Small intestine (tissue), 7 donors: ENCODE results near the gene FKBP1A. TPM values are rescaled to one million over a fixed set of nuclear protein-coding genes. Genes with fewer than 3 reads are reported as not detected.

Experiments
- DNase-seq, 2 donors: peaks; one replicate each; pipeline versions ENCODE4 v3.0.0 to v3.0.0-alpha.2; 2013
- FAIRE-seq: peaks from 2 replicates; lab custom pipeline; 2012; peaks lifted over from hg19 to GRCh38; lab: Jason Lieb, UNC
- H3K27ac ChIP-seq, 3 donors: one replicate each; pipeline ENCODE4 v1.5.1; 2013; ENCODE audit warnings: low read length in 2 of 3, mild to moderate bottlenecking in 2 of 3, control low read depth in 1 of 3, inconsistent platforms in 1 of 3, low read depth in 1 of 3, moderate library complexity in 1 of 3
- H3K27me3 ChIP-seq, 3 donors: one replicate each; pipeline ENCODE4 v1.6.1; 2013; ENCODE audit warnings: low read length in 3 of 3, inconsistent platforms in 1 of 3; ENCODE audit not compliant: control insufficient read depth in 3 of 3, insufficient read depth in 3 of 3
- H3K36me3 ChIP-seq, 3 donors: one replicate each; pipeline ENCODE4 v1.6.1; 2013; ENCODE audit warnings: low read length in 3 of 3, inconsistent platforms in 1 of 3, low read depth in 1 of 3, mild to moderate bottlenecking in 1 of 3, moderate library complexity in 1 of 3; ENCODE audit not compliant: control insufficient read depth in 3 of 3, insufficient read depth in 2 of 3
- H3K4me1 ChIP-seq, 3 donors: one replicate each; pipeline ENCODE4 v1.6.1; 2013; ENCODE audit warnings: low read length in 2 of 3, inconsistent platforms in 1 of 3, low read depth in 1 of 3, mild to moderate bottlenecking in 1 of 3, moderate library complexity in 1 of 3; ENCODE audit not compliant: control insufficient read depth in 3 of 3, insufficient read depth in 2 of 3
- H3K4me3 ChIP-seq, 3 donors: one replicate each; pipeline ENCODE4 v1.5.1; 2013; ENCODE audit warnings: low read length in 3 of 3, control low read depth in 1 of 3, inconsistent platforms in 1 of 3, low read depth in 1 of 3, mild to moderate bottlenecking in 1 of 3, moderate library complexity in 1 of 3
- H3K9me3 ChIP-seq, 2 donors: one replicate each; pipeline ENCODE4 v1.6.1; 2013; ENCODE audit warnings: low read depth in 1 of 2, low read length in 1 of 2; ENCODE audit not compliant: control insufficient read depth in 2 of 2, insufficient read depth in 1 of 2
- WGBS, 3 donors: extraction: QIAGEN DNeasy Blood & Tissue Kit; methylation state at CpG; one replicate each; pipeline ENCODE4 v1.1.7; 2013; 5-methylcytosine and 5-hydroxymethylcytosine counted together
- polyA plus RNA-seq, 4 donors: library from polyadenylated mRNA; stranded (reverse) in 3 of 4; unstranded in 1 of 4; fragments of 200-250 nt in 3 of 4; fragments of 120-200 nt in 1 of 4; gene quantifications; one replicate each; pipeline versions ENCODE4 v1.2.1 to v1.2.3, GENCODE V29; 2013
- donor health status: healthy with polysubstance abuse.
- donor health status: control.
- donor health status: control.
- donor health status: Bipolar disorder and iron deficiency.
- donor health status: healthy.

The FKBP1A gene
- polyA plus RNA-seq, 4 donors, result 146 to 315 (median 208) TPM

DNA sequence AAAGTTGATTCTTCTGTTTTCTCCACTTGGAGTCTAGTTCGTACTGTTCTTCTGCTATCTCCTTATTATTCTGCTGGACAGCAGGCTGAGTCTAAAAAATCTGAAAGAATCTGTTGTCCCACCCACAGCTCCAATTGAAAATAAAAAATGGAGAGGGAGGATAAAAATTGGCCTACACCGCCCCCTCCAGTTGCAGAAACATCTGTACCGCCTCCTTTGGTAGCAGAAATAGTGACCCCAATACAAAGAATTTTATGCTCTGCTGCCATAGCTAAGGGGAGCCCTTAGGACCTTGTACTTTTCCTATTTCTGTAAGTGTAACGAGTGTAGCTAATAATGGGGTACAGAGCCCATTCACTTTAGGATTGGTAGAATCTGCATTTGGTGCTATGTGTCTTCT is 4.9 kb upstream of the FKBP1A start:
- H3K4me1 ChIP-seq, result peaks cover 8 to 42% (median 12%) of the 10 kb centered on the region in 3 donors
- peak overlapping the region in 1 of 3 donors; percentile 14 for H3K27ac ChIP-seq
- no peaks in the 10 kb centered on the region for H3K36me3 ChIP-seq
- FAIRE-seq, result no peak
- H3K4me3 ChIP-seq, result no peak overlapping the region
- no peaks in the 10 kb centered on the region for H3K27me3 ChIP-seq
- 61 to 76% (median 72%) methylated on average over 4 of the region's 4 CpGs for WGBS, 3 donors
- no peak for DNase-seq
- no peaks in the 10 kb centered on the region for H3K9me3 ChIP-seq

DNA sequence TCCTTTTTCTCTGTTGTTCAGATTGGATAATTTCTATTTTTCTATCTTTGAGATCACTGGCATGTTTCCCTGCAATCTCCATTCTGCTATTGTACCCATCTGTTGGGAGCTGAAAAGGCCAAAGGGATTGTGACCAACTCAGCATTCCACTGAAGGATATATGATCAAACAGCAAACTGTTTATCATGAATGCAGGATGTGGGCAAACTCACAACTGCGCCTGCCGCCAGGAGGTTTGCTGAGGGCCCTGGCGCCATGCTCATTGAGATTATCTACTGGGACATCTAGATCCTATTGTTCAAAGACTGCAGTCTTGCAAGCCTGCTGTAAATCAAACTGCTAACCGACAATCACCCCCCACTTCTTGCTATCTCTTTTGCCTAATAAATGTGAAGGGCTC is 3.8 kb upstream of the FKBP1A start:
- Histone ChIP-seq H3K4me3 (no peak overlapping the region), H3K27me3 (no peaks in the 10 kb centered on the region), H3K27ac (peak overlapping the region in 1 of 3 donors; percentile 26), H3K36me3 (no peaks in the 10 kb centered on the region), H3K9me3 (no peaks in the 10 kb centered on the region), H3K4me1 (peaks cover 8 to 34% (median 14%) of the 10 kb centered on the region in 3 donors)
- FAIRE-seq, result no peak
- 65 to 94% (median 72%) methylated on average over 4 of the region's 4 CpGs for whole genome bisulfite sequencing, 3 donors
- no peak for DNase-seq

DNA sequence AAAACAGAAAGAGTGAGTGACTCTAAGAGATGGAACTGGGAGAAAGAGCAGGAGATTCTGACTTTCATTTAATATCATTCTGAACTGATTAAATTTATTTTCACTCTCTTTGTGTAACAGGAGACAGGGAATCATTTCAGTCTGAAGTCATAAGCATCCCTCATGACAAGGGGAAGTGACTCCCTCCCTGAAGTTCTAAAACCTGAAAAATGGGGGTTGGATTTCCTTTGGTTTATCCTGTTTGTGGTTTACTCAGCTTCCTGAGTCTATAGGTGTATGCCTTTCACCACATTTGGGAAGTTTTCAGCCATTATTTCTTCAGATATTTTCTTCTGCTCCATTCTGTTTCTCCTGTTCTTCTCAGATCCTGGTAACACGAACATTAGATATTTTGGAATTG is 3.4 kb upstream of the FKBP1A start:
- no peak overlapping the region for H3K4me3 ChIP-seq
- no peaks in the 10 kb centered on the region for H3K9me3 ChIP-seq
- no peak for FAIRE-seq
- H3K36me3 ChIP-seq, result peaks cover 0 to 1% (median 0%) of the 10 kb centered on the region in 3 donors
- no peak for DNase-seq
- 65 to 88% (median 69%) methylated on average over 1 of the region's 1 CpG for WGBS, 3 donors
- H3K27me3 ChIP-seq, result no peaks in the 10 kb centered on the region
- peaks cover 7 to 34% (median 16%) of the 10 kb centered on the region in 3 donors for H3K4me1 ChIP-seq
- H3K27ac ChIP-seq, result peak overlapping the region in 1 of 3 donors; percentile 26

DNA sequence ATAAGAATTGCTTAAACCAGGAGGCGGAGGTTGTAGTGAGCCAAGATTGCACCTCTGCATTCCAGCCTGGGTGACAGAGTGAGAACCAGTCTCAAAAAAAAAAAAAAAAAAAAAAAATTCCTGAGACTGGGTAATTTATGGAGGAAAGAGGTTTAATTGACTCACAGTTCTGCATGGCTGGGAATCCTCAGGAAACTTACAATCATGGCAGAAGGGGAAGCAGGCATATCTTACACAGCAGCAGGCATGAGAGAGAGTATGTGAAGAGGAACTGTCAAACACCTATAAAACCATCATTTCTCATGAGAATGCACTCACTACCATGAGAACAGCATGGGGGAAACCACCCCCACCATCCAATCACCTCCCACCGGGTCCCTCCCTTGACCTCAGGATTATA is 1.8 kb upstream of the FKBP1A start:
- FAIRE-seq, result no peak
- peaks cover 10 to 37% (median 24%) of the 10 kb centered on the region in 3 donors for H3K4me1 ChIP-seq
- 47 to 60% (median 48%) methylated on average over 2 of the region's 2 CpGs for WGBS, 3 donors

DNA sequence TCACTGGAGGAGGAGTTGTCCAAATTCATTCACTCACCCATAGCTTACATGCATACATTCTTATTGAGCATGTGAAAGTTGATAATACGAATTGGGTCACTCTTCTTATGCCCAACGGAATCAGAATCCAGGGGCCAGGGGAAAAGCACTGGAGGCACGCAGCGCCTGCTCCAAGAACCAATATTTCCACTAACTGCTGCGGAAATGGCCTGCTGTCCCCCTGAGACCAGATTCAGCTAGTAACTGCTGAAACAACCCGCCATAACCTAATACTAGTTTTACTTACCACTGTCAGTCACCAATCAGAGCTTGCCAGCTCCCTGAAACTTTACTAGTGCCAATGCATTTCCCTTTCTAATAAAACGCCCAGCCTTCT is 641 bp upstream of the FKBP1A start:
- Histone ChIP-seq H3K4me3 (peak overlapping the region in 2 of 3 donors; percentile 51 to 94), H3K27ac (peak overlapping the region; percentile 56 to 90 (median 61)), H3K4me1 (peaks cover 10 to 32% (median 19%) of the 10 kb centered on the region in 3 donors), H3K36me3 (peaks cover 0 to 26% (median 0%) of the 10 kb centered on the region in 3 donors), H3K9me3 (no peaks in the 10 kb centered on the region), H3K27me3 (no peaks in the 10 kb centered on the region)
- WGBS, 3 donors, result 57 to 67% (median 61%) methylated on average over 7 of the region's 7 CpGs
- FAIRE-seq, result no peak
- DNase-seq, result no peak

More for the DNA sequence above, 1.8 kb upstream of the FKBP1A start:
- H3K9me3 ChIP-seq, result no peaks in the 10 kb centered on the region
- no peak overlapping the region for H3K27ac ChIP-seq
- H3K4me3 ChIP-seq, result no peak overlapping the region
- DNase-seq, result no peak
- peaks cover 0 to 14% (median 0%) of the 10 kb centered on the region in 3 donors for H3K36me3 ChIP-seq
- H3K27me3 ChIP-seq, result no peaks in the 10 kb centered on the region

DNA sequence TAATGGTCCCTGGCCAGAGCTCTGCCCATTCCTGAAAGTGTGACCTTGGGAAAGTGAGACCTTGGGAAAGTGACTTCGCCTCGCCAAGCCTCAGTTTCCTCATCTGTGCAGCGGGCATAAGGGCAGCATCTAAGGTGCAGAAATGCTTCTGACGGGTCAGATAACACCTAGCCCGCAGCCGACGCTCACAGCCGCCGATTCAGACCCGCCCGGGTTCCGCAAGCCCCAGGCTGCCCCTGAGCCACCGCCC is 486 bp downstream of the FKBP1A start:
- no peaks in the 10 kb centered on the region for H3K27me3 ChIP-seq
- DNase-seq, result peak in 1 of 2 donors; percentile 27
- peak overlapping the region; percentile 82 to 96 (median 94) for H3K4me3 ChIP-seq
- peaks cover 0 to 29% (median 0%) of the 10 kb centered on the region in 3 donors for H3K36me3 ChIP-seq
- no peak for FAIRE-seq
- no peaks in the 10 kb centered on the region for H3K9me3 ChIP-seq
- H3K4me1 ChIP-seq, result peaks cover 10 to 24% (median 17%) of the 10 kb centered on the region in 3 donors
- peak overlapping the region; percentile 56 to 90 (median 69) for H3K27ac ChIP-seq
- 0 to 1% (median 0%) methylated on average over 12 to 13 of the region's 13 CpGs for WGBS, 3 donors

DNA sequence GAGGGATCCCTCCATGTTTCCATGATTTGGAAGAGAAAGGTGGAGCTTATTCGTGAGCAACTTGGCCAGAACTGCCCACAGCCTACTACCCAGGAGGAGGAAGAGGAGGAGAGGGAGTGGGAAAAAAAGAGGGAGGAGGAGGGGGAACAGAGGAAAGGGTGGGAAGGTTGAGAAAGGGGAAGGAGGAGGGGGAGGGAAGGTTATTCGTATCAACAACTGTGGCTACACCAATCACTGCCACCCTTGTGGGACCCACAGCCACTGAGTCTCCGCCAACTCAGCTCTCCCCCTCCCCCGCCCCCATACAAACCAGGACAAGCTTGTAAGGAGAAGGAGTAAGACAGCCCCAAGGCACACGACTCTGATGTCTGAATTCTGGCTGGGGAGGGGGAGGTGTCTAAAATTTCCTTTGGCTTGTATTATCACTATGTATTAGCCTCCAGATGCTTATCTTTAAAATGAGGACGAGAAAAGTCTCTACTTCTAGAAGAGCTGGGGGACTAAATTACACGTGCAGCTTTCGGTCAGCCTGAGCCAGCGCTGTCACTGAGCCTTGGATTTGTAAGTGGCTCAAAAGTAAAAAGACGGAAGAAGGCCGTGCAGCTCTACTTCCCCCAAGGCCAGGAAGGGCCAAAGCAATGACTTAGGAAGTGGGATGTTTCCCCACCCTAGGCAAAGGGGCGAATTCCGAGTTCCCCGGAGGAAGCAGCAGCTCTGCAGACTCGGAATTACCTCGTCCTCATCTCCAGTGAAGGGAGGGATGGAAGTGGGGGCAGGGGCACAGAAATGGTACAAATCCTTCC is 1.0 kb downstream of the FKBP1A start:
- Histone ChIP-seq H3K4me3 (peak overlapping the region; percentile 82 to 96 (median 94)), H3K4me1 (peaks cover 10 to 24% (median 17%) of the 10 kb centered on the region in 3 donors), H3K27me3 (no peaks in the 10 kb centered on the region), H3K36me3 (peaks cover 0 to 30% (median 0%) of the 10 kb centered on the region in 3 donors), H3K9me3 (no peaks in the 10 kb centered on the region), H3K27ac (peak overlapping the region in 2 of 3 donors; percentile 56 to 90)
- no peak for FAIRE-seq
- DNase-seq, result peak; percentile 23 to 40
- WGBS, 3 donors, result 1 to 4% (median 1%) methylated on average over 16 of the region's 16 CpGs

DNA sequence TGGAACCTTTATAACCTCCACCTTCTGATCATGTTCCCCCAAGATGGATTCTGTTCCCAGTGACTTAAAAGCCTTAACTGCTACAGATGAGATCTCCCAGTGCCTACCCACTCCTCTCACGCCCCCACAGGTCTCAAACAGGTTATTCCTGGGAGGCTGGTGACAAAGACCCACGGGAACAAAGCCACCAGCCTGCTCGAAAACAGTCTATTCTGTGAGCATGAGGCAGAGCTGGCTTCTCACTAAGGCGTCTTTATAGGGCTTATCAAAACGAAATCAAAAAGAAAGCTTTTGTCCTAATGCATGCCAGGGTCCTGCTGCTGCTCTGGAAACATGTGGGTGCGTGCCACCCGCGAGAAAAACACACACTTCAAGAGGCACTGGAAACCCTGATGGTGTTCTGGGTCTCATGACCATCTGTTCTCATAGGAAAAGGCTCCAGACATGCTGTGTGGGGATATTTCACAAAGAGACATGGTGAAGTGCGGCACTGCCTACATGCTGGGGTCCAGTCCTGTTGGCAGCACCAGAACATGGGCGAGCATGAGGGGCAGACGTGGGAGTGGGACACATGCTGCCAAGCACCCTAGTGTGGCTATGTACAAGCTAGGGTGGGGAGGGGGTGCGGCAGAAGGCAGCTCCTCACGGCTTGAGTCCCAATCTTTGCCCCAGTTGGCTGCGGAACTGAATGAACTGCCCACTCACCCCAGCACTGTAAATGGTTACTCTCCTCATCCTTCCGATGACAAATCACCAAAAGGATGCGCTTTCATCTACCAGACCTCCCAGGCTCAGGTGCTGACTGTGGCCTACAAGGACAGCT is 2.1 kb downstream of the FKBP1A start:
- Histone ChIP-seq H3K9me3 (no peaks in the 10 kb centered on the region), H3K27me3 (no peaks in the 10 kb centered on the region), H3K27ac (peak overlapping the region in 1 of 3 donors; percentile 40), H3K4me3 (peak overlapping the region; percentile 9 to 94 (median 82)), H3K36me3 (peaks cover 0 to 35% (median 0%) of the 10 kb centered on the region in 3 donors), H3K4me1 (peaks cover 10 to 24% (median 17%) of the 10 kb centered on the region in 3 donors)
- WGBS, 3 donors, result 41 to 58% (median 45%) methylated on average over 16 of the region's 16 CpGs
- no peak for DNase-seq
- no peak for FAIRE-seq
